Type B pancreatic cell (in vitro differentiated cells): ENCODE data around the gene BACH1. TPM values are rescaled to one million over a fixed set of nuclear protein-coding genes. Genes with fewer than 3 reads are reported as not detected.

ENCODE experiments used
- DNase-seq: peaks from one replicate; pipeline ENCODE4 v3.0.0; 2021; ENCODE audit warnings: mixed read lengths; ENCODE audit not compliant: unreplicated experiment; ENCODE audit errors: extremely low spot score
- H3K27ac Mint-ChIP-seq: 2 replicates; pipeline ENCODE4 v1.8.0; 2021; ENCODE audit warnings: mild to moderate bottlenecking, mixed read lengths
- H3K27me3 Mint-ChIP-seq: 2 replicates; pipeline ENCODE4 v1.8.0; 2021; ENCODE audit warnings: mixed read lengths
- H3K36me3 Mint-ChIP-seq: 2 replicates; pipeline ENCODE4 v1.8.0; 2021; ENCODE audit warnings: mixed read lengths
- H3K4me1 Mint-ChIP-seq: one replicate; pipeline ENCODE4 v1.8.0; 2021; ENCODE audit warnings: mixed read lengths; ENCODE audit not compliant: unreplicated experiment
- H3K4me3 Mint-ChIP-seq: 2 replicates; pipeline ENCODE4 v1.8.0; 2021; ENCODE audit warnings: mild to moderate bottlenecking, mixed read lengths
- H3K9me3 Mint-ChIP-seq: 2 replicates; pipeline ENCODE4 v1.8.0; 2021; ENCODE audit warnings: mixed read lengths
- CTCF ChIP-seq: fragments of 200-600 bp; sonication (generic); conservative IDR thresholded peaks from 2 replicates; pipeline ENCODE4 v1.5.0; 2021; ENCODE audit warnings: antibody characterized with exemption, mild to moderate bottlenecking
- total RNA-seq: library from RNA; stranded (reverse); gene quantifications from 2 replicates; pipeline ENCODE4 v1.2.1, GENCODE V29; 2021; ENCODE audit warnings: low replicate concordance

BACH1 gene
- total RNA-seq, 1 donor from 2014 or later = 90.5 TPM

GRCh38 chr21:29323189-29323588, 24.5 kb downstream of the BACH1 start:
- peaks cover 47% of the 10 kb centered on the region for H3K36me3 Mint-ChIP-seq
- peaks cover 5% of the 10 kb centered on the region for H3K9me3 Mint-ChIP-seq
- no peak overlapping the region for H3K4me3 Mint-ChIP-seq
- peaks cover 13% of the 10 kb centered on the region for H3K4me1 Mint-ChIP-seq
- no peak for TF ChIP-seq CTCF
- DNase-seq = no peak
- no peak overlapping the region for H3K27ac Mint-ChIP-seq
- no peaks in the 10 kb centered on the region for H3K27me3 Mint-ChIP-seq

DNA sequence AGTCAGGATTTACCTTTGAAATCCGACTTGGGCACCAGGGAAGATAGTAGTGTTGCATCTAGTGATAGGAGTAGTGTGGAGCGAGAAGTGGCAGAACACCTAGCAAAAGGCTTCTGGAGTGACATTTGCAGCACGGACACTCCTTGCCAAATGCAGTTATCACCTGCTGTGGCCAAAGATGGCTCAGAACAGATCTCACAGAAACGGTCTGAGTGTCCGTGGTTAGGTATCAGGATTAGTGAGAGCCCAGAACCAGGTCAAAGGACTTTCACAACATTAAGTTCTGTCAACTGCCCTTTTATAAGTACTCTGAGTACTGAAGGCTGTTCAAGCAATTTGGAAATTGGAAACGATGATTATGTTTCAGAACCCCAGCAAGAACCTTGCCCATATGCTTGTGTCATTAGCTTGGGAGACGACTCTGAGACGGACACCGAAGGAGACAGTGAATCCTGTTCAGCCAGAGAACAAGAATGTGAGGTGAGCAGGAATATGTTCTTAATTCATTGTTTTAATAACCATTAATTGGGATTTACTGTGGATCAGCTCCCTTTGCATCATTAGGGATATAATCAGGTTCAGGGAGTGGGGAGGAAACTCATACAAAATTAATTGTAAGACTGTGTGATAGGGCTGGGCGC, 28.3 kb downstream of the BACH1 start:
- no peaks in the 10 kb centered on the region for H3K4me1 Mint-ChIP-seq
- TF ChIP-seq CTCF = no peak
- H3K27me3 Mint-ChIP-seq = no peaks in the 10 kb centered on the region
- H3K4me3 Mint-ChIP-seq = no peak overlapping the region
- no peak overlapping the region for H3K27ac Mint-ChIP-seq
- peaks cover 47% of the 10 kb centered on the region for H3K36me3 Mint-ChIP-seq
- H3K9me3 Mint-ChIP-seq = no peaks in the 10 kb centered on the region
- DNase-seq = no peak

DNA sequence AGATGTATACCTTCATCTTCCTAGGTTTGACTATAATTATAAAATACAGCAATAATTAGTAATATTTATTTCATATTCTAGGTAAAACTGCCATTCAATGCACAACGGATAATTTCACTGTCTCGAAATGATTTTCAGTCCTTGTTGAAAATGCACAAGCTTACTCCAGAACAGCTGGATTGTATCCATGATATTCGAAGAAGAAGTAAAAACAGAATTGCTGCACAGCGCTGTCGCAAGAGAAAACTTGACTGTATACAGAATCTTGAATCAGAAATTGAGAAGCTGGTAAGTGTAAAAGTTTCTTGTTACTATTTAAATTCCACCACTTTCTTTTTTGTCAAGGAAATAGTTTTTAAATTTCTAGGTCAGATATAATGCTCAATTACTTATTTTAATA, 30.7 kb downstream of the BACH1 start:
- no peak for DNase-seq
- Mint-ChIP-seq H3K4me3 (no peak overlapping the region), H3K36me3 (peaks cover 44% of the 10 kb centered on the region), H3K27me3 (no peaks in the 10 kb centered on the region), H3K27ac (no peak overlapping the region), H3K4me1 (no peaks in the 10 kb centered on the region), H3K9me3 (no peaks in the 10 kb centered on the region)
- TF ChIP-seq CTCF = no peak

DNA sequence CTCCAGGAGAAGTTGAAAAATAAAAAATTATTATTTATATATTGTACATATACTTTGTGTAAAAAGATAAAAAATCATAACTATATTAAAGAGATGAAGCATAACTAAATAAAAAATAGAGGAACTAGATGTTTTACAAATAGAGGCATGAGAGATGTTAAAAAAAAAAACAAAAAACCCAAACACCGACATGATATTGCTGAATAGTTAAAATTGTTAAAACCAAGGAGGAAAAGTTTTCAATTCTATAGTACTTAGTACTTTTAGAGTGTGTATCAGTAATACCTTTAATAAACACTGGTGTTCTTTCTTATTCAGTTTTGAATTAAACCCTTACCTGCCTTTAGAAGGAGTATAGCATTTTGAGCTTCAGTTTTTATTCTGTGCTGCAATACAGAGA, 32.1 kb downstream of the BACH1 start:
- H3K27ac Mint-ChIP-seq = no peak overlapping the region
- no peaks in the 10 kb centered on the region for H3K27me3 Mint-ChIP-seq
- H3K9me3 Mint-ChIP-seq = no peaks in the 10 kb centered on the region
- DNase-seq = no peak
- no peak for TF ChIP-seq CTCF
- H3K4me1 Mint-ChIP-seq = peaks cover 5% of the 10 kb centered on the region
- no peak overlapping the region for H3K4me3 Mint-ChIP-seq
- peaks cover 53% of the 10 kb centered on the region for H3K36me3 Mint-ChIP-seq

- no peaks in the 10 kb centered on the region for H3K27me3 Mint-ChIP-seq
- H3K4me3 Mint-ChIP-seq = no peak overlapping the region
- DNase-seq = no peak
- H3K9me3 Mint-ChIP-seq = no peaks in the 10 kb centered on the region
- no peak overlapping the region for H3K27ac Mint-ChIP-seq
- H3K4me1 Mint-ChIP-seq = peaks cover 5% of the 10 kb centered on the region
- TF ChIP-seq CTCF = no peak
- H3K36me3 Mint-ChIP-seq = peaks cover 45% of the 10 kb centered on the region
These were observed 34.0 kb downstream of the BACH1 start for GRCh38 chr21:29332461-29333362.
